ENCODE results near the gene MUC3A.

GRCh38 chr7:100975371-100975821, 26.1 kb downstream of the MUC3A start:
- peak; percentile 56 for TF ChIP-seq POLR2A (IDR thresholded peaks at IDR 0.05)
- TF ChIP-seq EP300 (IDR thresholded peaks at IDR 0.05; ENCODE audit: low read depth), result no peak
- TF ChIP-seq CTCF (IDR thresholded peaks at IDR 0.05), result no peak

All from transverse colon (tissue), 3 donors.